HUES6 (cell line): Measurements from ENCODE around the gene LAMB4.

Source experiments
- H3K27ac ChIP-seq: 2 replicates; pipeline ENCODE4 v1.7.0; 2013; ENCODE audit warnings: low read depth, mild to moderate bottlenecking, low read length, inconsistent platforms
- H3K27me3 ChIP-seq: 2 replicates; pipeline ENCODE4 v1.6.1; 2013; ENCODE audit warnings: low read length; ENCODE audit not compliant: control insufficient read depth, insufficient read depth
- H3K36me3 ChIP-seq: 2 replicates; pipeline ENCODE4 v1.6.1; 2013; ENCODE audit warnings: low read length; ENCODE audit not compliant: control insufficient read depth, insufficient read depth
- H3K4me1 ChIP-seq: 2 replicates; pipeline ENCODE4 v1.6.1; 2013; ENCODE audit warnings: low read length; ENCODE audit not compliant: control insufficient read depth, insufficient read depth
- H3K4me3 ChIP-seq: 2 replicates; pipeline ENCODE4 v1.5.1; 2013; ENCODE audit warnings: low read depth, low read length
- H3K9ac ChIP-seq: one replicate; pipeline ENCODE4 v1.6.1; 2013; ENCODE audit warnings: mild to moderate bottlenecking, low read length
- H3K9me3 ChIP-seq: 2 replicates; pipeline ENCODE4 v1.6.1; 2013; ENCODE audit warnings: low read depth, low read length; ENCODE audit not compliant: control insufficient read depth, insufficient read depth

The LAMB4 gene

DNA sequence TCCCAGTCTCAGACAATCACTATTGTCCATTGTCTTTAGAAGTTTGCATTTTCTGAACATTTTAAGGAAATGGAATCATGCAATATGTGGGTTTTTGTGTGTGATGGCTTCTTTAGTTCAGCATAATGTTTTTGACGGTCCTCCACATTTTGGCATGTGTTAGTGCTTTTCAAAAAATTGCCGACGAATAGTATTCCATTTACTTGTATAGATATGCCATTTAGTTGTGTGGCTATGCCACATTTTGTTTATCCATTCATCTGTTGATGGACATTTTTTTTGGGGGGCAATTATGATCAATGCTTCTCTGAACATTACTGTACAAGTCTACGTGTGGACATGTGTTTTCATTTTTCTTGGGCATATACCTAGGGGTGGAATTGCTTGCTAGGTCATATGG lies 12.0 kb upstream of the LAMB4 start:
- no peak overlapping the region for H3K27ac ChIP-seq

DNA sequence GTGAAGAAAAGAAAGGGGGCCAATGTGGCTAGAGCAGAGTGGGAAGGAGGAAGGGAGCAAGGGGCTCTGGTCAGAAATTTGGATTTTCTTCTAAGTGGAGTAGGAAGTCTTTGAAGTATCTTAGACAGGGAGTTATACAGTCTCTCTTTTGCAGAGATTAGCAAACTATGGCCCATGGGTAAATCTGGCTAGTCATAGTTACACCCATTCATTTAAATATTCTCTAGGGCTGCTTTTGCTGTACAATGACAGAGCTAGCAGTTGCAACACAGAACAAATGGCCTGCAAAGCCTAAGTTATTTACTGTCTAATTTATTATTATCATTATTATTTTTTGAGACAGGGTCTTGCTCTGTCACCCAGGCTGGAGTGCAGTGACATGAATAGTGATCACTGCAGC lies 10.5 kb upstream of the LAMB4 start:
- Histone ChIP-seq H3K36me3 (no peaks in the 10 kb centered on the region), H3K27ac (no peak overlapping the region), H3K4me3 (no peak overlapping the region), H3K27me3 (no peaks in the 10 kb centered on the region), H3K9me3 (0 out of 2 replicates have a peak, but pooled peaks cover 6% of the 10 kb centered on the region), H3K4me1 (peaks cover 7% of the 10 kb centered on the region), H3K9ac (no peak overlapping the region)

More for the DNA sequence above, 12.0 kb upstream of the LAMB4 start:
- H3K36me3 ChIP-seq = no peaks in the 10 kb centered on the region
- no peaks in the 10 kb centered on the region for H3K27me3 ChIP-seq
- no peak overlapping the region for H3K4me3 ChIP-seq
- no peak overlapping the region for H3K9ac ChIP-seq
- peaks cover 8% of the 10 kb centered on the region for H3K4me1 ChIP-seq
- H3K9me3 ChIP-seq = 0 out of 2 replicates have a peak, but pooled peaks cover 3% of the 10 kb centered on the region

DNA sequence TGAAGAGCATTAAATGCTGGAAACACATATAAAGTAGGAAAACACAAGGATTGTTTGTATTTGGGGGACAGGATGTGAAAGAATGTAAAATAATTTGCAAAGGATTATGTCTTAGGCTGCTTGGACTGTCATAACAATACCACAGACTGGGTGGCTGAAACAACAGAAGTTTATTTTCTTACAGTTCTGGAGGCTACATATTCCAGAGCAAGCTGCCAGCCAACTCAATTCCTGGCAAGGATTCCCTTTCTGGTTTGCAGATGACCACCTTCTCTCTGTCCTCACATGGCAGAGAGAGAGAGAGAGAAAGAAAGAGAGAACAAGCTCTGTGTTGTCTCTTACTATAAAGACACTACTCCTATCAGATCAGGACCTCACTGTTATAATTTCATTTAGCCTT lies 8.8 kb upstream of the LAMB4 start:
- Histone ChIP-seq H3K9ac (no peak overlapping the region), H3K36me3 (no peaks in the 10 kb centered on the region), H3K4me1 (peaks cover 3% of the 10 kb centered on the region; the same call in 1 of the 2 replicates), H3K27me3 (no peaks in the 10 kb centered on the region), H3K9me3 (0 out of 2 replicates have a peak, but pooled peaks cover 6% of the 10 kb centered on the region), H3K4me3 (no peak overlapping the region), H3K27ac (no peak overlapping the region)

DNA sequence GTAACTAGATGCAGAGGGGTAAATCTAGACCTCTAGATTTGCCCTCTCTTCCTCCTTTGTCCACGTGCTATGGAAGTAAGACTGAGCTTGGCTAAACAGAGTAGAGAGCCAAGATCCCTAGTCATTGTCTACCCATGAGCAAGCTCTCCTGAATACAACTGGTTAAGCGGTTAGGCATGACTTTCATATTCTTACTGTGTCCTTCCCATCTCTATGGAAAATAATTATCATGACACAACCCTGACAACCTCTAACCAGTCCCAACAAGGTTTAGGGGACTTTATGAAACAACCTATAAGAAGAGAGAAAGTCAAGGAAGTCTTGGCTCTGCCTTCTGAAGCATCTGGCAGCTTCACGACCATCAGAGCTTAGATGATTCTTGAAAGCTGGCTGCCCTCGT lies 7.8 kb upstream of the LAMB4 start:
- H3K9me3 ChIP-seq = 0 out of 2 replicates have a peak, but pooled peaks cover 6% of the 10 kb centered on the region
- H3K4me3 ChIP-seq = no peak overlapping the region
- H3K4me1 ChIP-seq = peaks cover 4% of the 10 kb centered on the region; the same call in 1 of the 2 replicates
- no peaks in the 10 kb centered on the region for H3K27me3 ChIP-seq
- H3K36me3 ChIP-seq = no peaks in the 10 kb centered on the region
- H3K27ac ChIP-seq = no peak overlapping the region
- H3K9ac ChIP-seq = no peak overlapping the region

GRCh38 chr7:108137040-108137439 lies 6.9 kb upstream of the LAMB4 start:
- H3K9ac ChIP-seq = no peak overlapping the region
- no peak overlapping the region for H3K4me3 ChIP-seq
- H3K27ac ChIP-seq = no peak overlapping the region
- 0 out of 2 replicates have a peak, but pooled peaks cover 6% of the 10 kb centered on the region for H3K9me3 ChIP-seq
- no peaks in the 10 kb centered on the region for H3K36me3 ChIP-seq
- no peaks in the 10 kb centered on the region for H3K27me3 ChIP-seq
- peaks cover 12% of the 10 kb centered on the region for H3K4me1 ChIP-seq

- no peaks in the 10 kb centered on the region for H3K36me3 ChIP-seq
- no peak overlapping the region for H3K9ac ChIP-seq
- H3K27me3 ChIP-seq = no peaks in the 10 kb centered on the region
- peaks cover 9% of the 10 kb centered on the region; the same call in 1 of the 2 replicates for H3K4me1 ChIP-seq
- H3K4me3 ChIP-seq = no peak overlapping the region
- H3K9me3 ChIP-seq = 0 out of 2 replicates have a peak, but pooled peaks cover 6% of the 10 kb centered on the region
- H3K27ac ChIP-seq = no peak overlapping the region
Measured at GRCh38 chr7:108136191-108136688, 6.1 kb upstream of the LAMB4 start.

GRCh38 chr7:108135446-108136190 lies 5.5 kb upstream of the LAMB4 start:
- no peak overlapping the region for H3K27ac ChIP-seq
- H3K9ac ChIP-seq = no peak overlapping the region
- H3K9me3 ChIP-seq = 0 out of 2 replicates have a peak, but pooled peaks cover 6% of the 10 kb centered on the region
- H3K4me1 ChIP-seq = peaks cover 9% of the 10 kb centered on the region; the same call in 1 of the 2 replicates
- no peaks in the 10 kb centered on the region for H3K27me3 ChIP-seq
- no peaks in the 10 kb centered on the region for H3K36me3 ChIP-seq
- H3K4me3 ChIP-seq = no peak overlapping the region

DNA sequence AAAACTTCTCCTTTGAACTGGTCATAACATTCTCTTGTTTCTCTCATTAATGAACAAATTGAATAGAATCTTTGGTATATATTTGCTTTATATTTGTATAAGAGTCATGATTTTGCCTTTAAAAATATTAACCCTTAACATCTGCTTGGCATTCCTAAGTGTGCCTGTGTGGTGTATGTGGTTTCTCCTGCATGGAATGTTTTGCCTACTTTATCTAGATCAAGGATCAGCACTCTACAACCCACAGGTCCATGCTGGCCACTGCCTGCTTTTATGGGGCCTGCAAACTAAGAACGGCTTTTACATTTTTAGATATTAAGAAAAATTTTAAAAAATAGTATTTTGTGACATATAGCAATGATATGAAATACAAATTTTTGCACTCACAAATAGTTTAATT lies 4.3 kb upstream of the LAMB4 start:
- Histone ChIP-seq H3K27ac (no peak overlapping the region), H3K9ac (no peak overlapping the region), H3K4me3 (no peak overlapping the region)

GRCh38 chr7:108132551-108133265 lies 2.5 kb upstream of the LAMB4 start:
- Histone ChIP-seq H3K36me3 (no peaks in the 10 kb centered on the region), H3K27me3 (no peaks in the 10 kb centered on the region), H3K9ac (no peak overlapping the region), H3K9me3 (0 out of 2 replicates have a peak, but pooled peaks cover 6% of the 10 kb centered on the region), H3K4me3 (no peak overlapping the region), H3K27ac (no peak overlapping the region), H3K4me1 (peaks cover 9% of the 10 kb centered on the region; the same call in 1 of the 2 replicates)

More for the DNA sequence above, 4.3 kb upstream of the LAMB4 start:
- 0 out of 2 replicates have a peak, but pooled peaks cover 6% of the 10 kb centered on the region for H3K9me3 ChIP-seq
- H3K4me1 ChIP-seq = peaks cover 9% of the 10 kb centered on the region; the same call in 1 of the 2 replicates
- no peaks in the 10 kb centered on the region for H3K27me3 ChIP-seq
- no peaks in the 10 kb centered on the region for H3K36me3 ChIP-seq

GRCh38 chr7:108129018-108129965 lies 869 bp downstream of the LAMB4 start:
- no peak overlapping the region for H3K9ac ChIP-seq
- no peaks in the 10 kb centered on the region for H3K27me3 ChIP-seq
- no peak overlapping the region for H3K27ac ChIP-seq
- no peaks in the 10 kb centered on the region for H3K9me3 ChIP-seq
- no peak overlapping the region for H3K4me3 ChIP-seq
- peaks cover 9% of the 10 kb centered on the region; the same call in 1 of the 2 replicates for H3K4me1 ChIP-seq
- H3K36me3 ChIP-seq = no peaks in the 10 kb centered on the region
